ENCODE data around the gene CABLES1. TPM values are rescaled to one million over a fixed set of nuclear protein-coding genes. Genes with fewer than 3 reads are reported as not detected.

CABLES1 gene
- total RNA-seq, 4 donors from 2014 or later, result 1.5 to 11.9 (median 6.1) TPM

DNA sequence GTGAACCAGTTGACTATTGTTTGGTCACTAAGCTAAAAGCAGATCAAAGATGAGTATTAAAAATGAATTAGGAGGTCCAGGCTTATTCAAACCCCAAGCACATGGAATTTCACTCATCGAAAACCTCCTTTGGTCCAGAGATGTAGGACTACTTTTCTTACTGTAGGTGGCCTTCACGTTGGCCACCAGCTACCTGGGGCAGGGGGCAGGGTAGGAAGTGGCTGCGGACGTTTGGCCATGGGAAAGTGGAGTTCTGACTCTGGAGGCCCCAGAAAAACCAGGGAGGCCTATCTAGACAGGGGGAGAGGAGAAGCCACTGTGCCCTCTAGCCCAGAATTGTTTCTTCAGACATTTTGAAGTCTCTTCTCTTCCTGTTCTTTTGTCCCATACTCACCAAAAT, 31.8 kb upstream of the CABLES1 start:
- Histone ChIP-seq H3K4me1 (peaks cover 0 to 51% (median 23%) of the 10 kb centered on the region in 4 donors), H3K27me3 (no peaks in the 10 kb centered on the region), H3K9me3 (no peaks in the 10 kb centered on the region), H3K36me3 (no peaks in the 10 kb centered on the region), H3K4me3 (no peak overlapping the region), H3K27ac (no peak overlapping the region)
- TF ChIP-seq POLR2A (IDR thresholded peaks at IDR 0.05) (no peak), EP300 (IDR thresholded peaks at IDR 0.05; ENCODE audit: low read depth) (no peak), CTCF (IDR thresholded peaks at IDR 0.05) (no peak), POLR2AphosphoS5 (IDR thresholded peaks at IDR 0.05) (no peak)
- no peak for DNase-seq
- 80% methylated on average over 4 of the region's 4 CpGs; no CpG with 5 or more reads in 1 of the 2 donors for WGBS, 2 donors (ENCODE audit: low coverage in 1 of 2)
- in situ Hi-C loops (cut with MboI; ENCODE audit: low pct_ligation_motif_present in 1 of 4, low pct_unique_long_range_greater_than_20kb in 1 of 4, low sequenced_read_pairs in 3 of 4), result no loop called here
- intact Hi-C loops (cut with DNase I; ENCODE audit: low total_unique reads), result no loop called here

DNA sequence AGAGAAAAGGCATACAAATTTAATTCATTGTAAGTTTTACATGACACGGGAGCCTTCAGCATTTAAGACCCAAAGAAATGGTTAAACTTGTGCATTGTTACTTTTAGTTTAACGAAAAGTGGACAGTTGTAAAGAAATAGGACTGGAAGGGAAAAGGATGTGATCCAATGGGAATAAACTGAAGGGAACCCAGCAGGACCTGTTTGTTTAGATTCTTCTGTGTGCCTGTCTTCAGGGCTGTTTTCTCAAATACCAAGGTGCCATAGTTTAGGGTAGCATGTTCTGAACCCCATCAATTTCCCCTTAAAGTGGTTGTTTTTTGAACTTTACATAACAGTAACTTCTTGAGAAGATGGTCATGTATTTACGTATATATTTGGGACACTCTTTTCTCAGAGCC, 30.3 kb upstream of the CABLES1 start:
- Histone ChIP-seq H3K9me3 (no peaks in the 10 kb centered on the region), H3K36me3 (no peaks in the 10 kb centered on the region), H3K27me3 (no peaks in the 10 kb centered on the region), H3K4me1 (peaks cover 0 to 39% (median 16%) of the 10 kb centered on the region in 4 donors), H3K4me3 (no peak overlapping the region), H3K27ac (peak overlapping the region in 1 of 4 donors; percentile 21)
- TF ChIP-seq EP300 (IDR thresholded peaks at IDR 0.05; ENCODE audit: low read depth), result no peak
- no peak for TF ChIP-seq POLR2AphosphoS5 (IDR thresholded peaks at IDR 0.05)
- DNase-seq, result no peak
- intact Hi-C loops (cut with DNase I; ENCODE audit: low total_unique reads) (no loop called here), in situ Hi-C loops (cut with MboI; ENCODE audit: low pct_ligation_motif_present in 1 of 4, low pct_unique_long_range_greater_than_20kb in 1 of 4, low sequenced_read_pairs in 3 of 4) (no loop called here)
- 78 to 84% methylated on average over 2 to 3 of the region's 3 CpGs for WGBS, 2 donors (ENCODE audit: low coverage in 1 of 2)

DNA sequence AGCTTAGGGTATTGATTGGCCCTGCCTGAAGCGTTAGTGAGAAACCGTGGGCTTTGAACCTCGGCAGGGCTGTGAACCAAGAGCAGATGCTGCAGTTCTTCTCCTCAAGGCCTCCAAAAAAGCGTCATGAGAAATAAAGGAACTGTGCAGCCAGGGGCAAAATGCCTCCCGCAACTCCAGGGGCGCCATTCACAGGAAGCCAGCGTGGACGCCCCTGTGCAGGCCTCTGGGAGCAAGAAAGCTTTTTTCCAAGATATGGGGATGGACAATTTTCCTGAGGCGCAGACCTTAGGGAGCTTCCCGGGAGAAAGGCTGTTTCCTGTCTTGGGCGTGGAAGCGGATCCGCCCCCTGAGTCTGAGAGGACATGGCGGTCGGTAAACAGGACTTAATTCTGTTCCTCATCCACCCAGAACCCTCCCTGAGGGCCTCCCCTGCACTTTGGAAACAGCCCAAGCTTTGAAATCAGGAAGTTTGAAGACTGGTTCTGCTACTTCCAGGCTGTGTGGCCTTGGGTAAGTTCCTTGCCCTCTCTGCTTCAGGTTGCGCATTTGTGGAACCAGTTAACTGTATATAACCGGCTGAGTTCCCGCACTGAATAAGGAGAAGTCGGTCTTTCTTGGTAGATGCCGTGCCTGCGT, 29.6 kb upstream of the CABLES1 start:
- in situ Hi-C loops (cut with MboI; ENCODE audit: low pct_ligation_motif_present in 1 of 4, low pct_unique_long_range_greater_than_20kb in 1 of 4, low sequenced_read_pairs in 3 of 4), result no loop called here
- intact Hi-C loops (cut with DNase I; ENCODE audit: low total_unique reads), result no loop called here
- peak; percentile 68 for DNase-seq

DNA sequence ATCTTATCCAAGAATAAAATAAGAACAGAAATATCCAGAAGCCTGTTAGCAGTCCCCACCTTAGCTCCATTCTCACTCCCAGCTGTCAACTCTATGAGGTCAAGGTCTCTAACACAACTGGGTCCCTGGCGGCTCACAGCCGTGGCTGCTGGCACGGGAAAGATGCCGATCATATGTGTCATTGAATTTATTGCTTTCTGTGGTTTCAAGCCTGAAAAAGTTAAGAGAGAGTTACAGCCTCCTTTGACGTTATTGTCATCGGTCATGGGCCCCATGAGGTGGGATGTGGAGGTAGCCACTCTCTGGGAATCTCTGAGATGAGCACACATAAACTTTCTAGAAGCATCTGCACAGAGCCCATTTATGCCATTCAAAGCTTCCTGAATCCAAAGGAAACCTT, 28.7 kb upstream of the CABLES1 start:
- Histone ChIP-seq H3K4me3 (no peak overlapping the region), H3K27ac (peak overlapping the region; percentile 21 to 45 (median 26)), H3K36me3 (no peaks in the 10 kb centered on the region), H3K4me1 (peaks cover 0 to 33% (median 12%) of the 10 kb centered on the region in 4 donors), H3K9me3 (no peaks in the 10 kb centered on the region), H3K27me3 (no peaks in the 10 kb centered on the region)
- intact Hi-C loops (cut with DNase I; ENCODE audit: low total_unique reads), result no loop called here
- WGBS, 2 donors (ENCODE audit: low coverage in 1 of 2), result 29% methylated on average over 6 of the region's 6 CpGs; no CpG with 5 or more reads in 1 of the 2 donors
- in situ Hi-C loops (cut with MboI; ENCODE audit: low pct_ligation_motif_present in 1 of 4, low pct_unique_long_range_greater_than_20kb in 1 of 4, low sequenced_read_pairs in 3 of 4), result no loop called here
- DNase-seq, result peak; percentile 61
- no peak for TF ChIP-seq POLR2A (IDR thresholded peaks at IDR 0.05)
- peak in 2 of 3 donors; percentile 25 to 37 for TF ChIP-seq POLR2AphosphoS5 (IDR thresholded peaks at IDR 0.05)
- TF ChIP-seq CTCF (IDR thresholded peaks at IDR 0.05), result peak in 2 of 5 experiments; percentile 26 to 27
- no peak for TF ChIP-seq EP300 (IDR thresholded peaks at IDR 0.05; ENCODE audit: low read depth)

More for the DNA sequence above, 29.6 kb upstream of the CABLES1 start:
- TF ChIP-seq EP300 (IDR thresholded peaks at IDR 0.05; ENCODE audit: low read depth) (no peak), POLR2A (IDR thresholded peaks at IDR 0.05) (no peak), CTCF (IDR thresholded peaks at IDR 0.05) (no peak), POLR2AphosphoS5 (IDR thresholded peaks at IDR 0.05) (no peak)
- peaks cover 0 to 37% (median 16%) of the 10 kb centered on the region in 4 donors for H3K4me1 ChIP-seq
- no peaks in the 10 kb centered on the region for H3K36me3 ChIP-seq
- no peaks in the 10 kb centered on the region for H3K27me3 ChIP-seq
- no peaks in the 10 kb centered on the region for H3K9me3 ChIP-seq
- 67 to 73% methylated on average over 9 to 21 of the region's 21 CpGs for WGBS, 2 donors (ENCODE audit: low coverage in 1 of 2)
- peak overlapping the region; percentile 21 to 45 (median 32) for H3K27ac ChIP-seq
- H3K4me3 ChIP-seq, result no peak overlapping the region

Data from transverse colon (tissue), 4 donors.